Liver (tissue), 9 donors: Measurements from ENCODE around the gene TMPRSS13. TPM values are rescaled to one million over a fixed set of nuclear protein-coding genes. Genes with fewer than 3 reads are reported as not detected.

Experiments used
- DNase-seq: peaks from one replicate; pipeline ENCODE4 v3.0.0-alpha.2; 2017; ENCODE audit warnings: low spot score
- H3K27ac ChIP-seq, 2 donors: one replicate each; pipeline ENCODE4 v1.7.0; 2013; ENCODE audit warnings: inconsistent platforms in 2 of 2, low read length in 2 of 2, control low read depth in 1 of 2, low read depth in 1 of 2, mild to moderate bottlenecking in 1 of 2
- H3K27me3 ChIP-seq, 4 donors: one replicate each; pipeline versions ENCODE4 v1.6.1 to v1.7.0; 2013; ENCODE audit warnings: low read length in 3 of 4, inconsistent platforms in 1 of 4, mild to moderate bottlenecking in 1 of 4, moderate library complexity in 1 of 4; ENCODE audit not compliant: control insufficient read depth in 4 of 4, insufficient read depth in 4 of 4
- H3K36me3 ChIP-seq, 4 donors: one replicate each; pipeline versions ENCODE4 v1.6.1 to v1.7.0; 2013; ENCODE audit warnings: low read length in 3 of 4, mild to moderate bottlenecking in 3 of 4, low read depth in 1 of 4, moderate library complexity in 1 of 4; ENCODE audit not compliant: control insufficient read depth in 4 of 4, insufficient read depth in 3 of 4
- H3K4me1 ChIP-seq, 4 donors: one replicate each; pipeline versions ENCODE4 v1.6.1 to v1.7.0; 2013; ENCODE audit warnings: low read length in 3 of 4, mild to moderate bottlenecking in 3 of 4, moderate library complexity in 1 of 4; ENCODE audit not compliant: control insufficient read depth in 4 of 4, insufficient read depth in 4 of 4
- H3K4me3 ChIP-seq, 3 donors: one replicate each; pipeline versions ENCODE4 v1.6.1 to v1.7.0; 2013; ENCODE audit warnings: low read length in 3 of 3, control low read depth in 1 of 3, low read depth in 1 of 3, mild to moderate bottlenecking in 1 of 3
- H3K9ac ChIP-seq, 2 donors: one replicate each; pipeline ENCODE4 v1.7.0; 2013; ENCODE audit warnings: low read length in 2 of 2, mild to moderate bottlenecking in 2 of 2, moderate library complexity in 2 of 2, control low read depth in 1 of 2, low read depth in 1 of 2
- H3K9me3 ChIP-seq, 4 donors: one replicate each; pipeline versions ENCODE4 v1.6.1 to v1.7.0; 2013; ENCODE audit warnings: low read length in 3 of 4; ENCODE audit not compliant: control insufficient read depth in 4 of 4
- ATF3 ChIP-seq: IDR thresholded peaks from 2 replicates; pipeline ENCODE4 v1.6.1; 2016; ENCODE audit warnings: antibody characterized with exemption
- CTCF ChIP-seq: fragments of 150-350 bp; IDR thresholded peaks from 2 replicates; pipeline ENCODE4 v1.5.1; 2017; ENCODE audit warnings: improper control_type of control experiment, low read depth, low read length; ENCODE audit not compliant: missing input control
- EGR1 ChIP-seq, 2 donors: IDR thresholded peaks; 2 replicates each; pipeline ENCODE4 v1.6.1; 2016 to 2018; ENCODE audit warnings: antibody characterized with exemption in 2 of 2, low read depth in 2 of 2
- FOXA1 ChIP-seq: IDR thresholded peaks from 2 replicates; pipeline ENCODE4 v1.6.1; 2016; ENCODE audit warnings: antibody characterized with exemption
- FOXA2 ChIP-seq: IDR thresholded peaks from 2 replicates; pipeline ENCODE4 v1.6.1; 2016; ENCODE audit warnings: antibody characterized with exemption
- GABPA ChIP-seq, 2 donors: IDR thresholded peaks in 1 of 2; conservative IDR thresholded peaks in 1 of 2; 2 replicates each; pipeline ENCODE4 v1.6.1; 2016; ENCODE audit warnings: antibody characterized with exemption in 2 of 2, mild to moderate bottlenecking in 1 of 2, moderate library complexity in 1 of 2
- HNF4A ChIP-seq, 2 donors: conservative IDR thresholded peaks; 2 replicates each; pipeline ENCODE4 v1.6.1; 2016; ENCODE audit warnings: antibody characterized with exemption in 2 of 2, mild to moderate bottlenecking in 2 of 2
- HNF4G ChIP-seq: IDR thresholded peaks from 2 replicates; pipeline ENCODE4 v1.6.1; 2016; ENCODE audit warnings: antibody characterized with exemption
- JUND ChIP-seq, 2 donors: IDR thresholded peaks; 2 replicates each; pipeline ENCODE4 v1.6.1; 2016; ENCODE audit warnings: antibody characterized with exemption in 2 of 2
- MAX ChIP-seq: IDR thresholded peaks from 2 replicates; pipeline ENCODE4 v1.6.1; 2016; ENCODE audit warnings: antibody characterized with exemption
- NR2F2 ChIP-seq: IDR thresholded peaks from 2 replicates; pipeline ENCODE4 v1.6.1; 2016; ENCODE audit warnings: antibody characterized with exemption
- RAD21 ChIP-seq, 2 donors: IDR thresholded peaks; 2 replicates each; pipeline ENCODE4 v1.6.1; 2016; ENCODE audit warnings: antibody characterized with exemption in 2 of 2, mild to moderate bottlenecking in 2 of 2
- REST ChIP-seq: IDR thresholded peaks from 2 replicates; pipeline ENCODE4 v1.6.1; 2016; ENCODE audit warnings: antibody characterized with exemption, mild to moderate bottlenecking
- RXRA ChIP-seq, 2 donors: IDR thresholded peaks; 2 replicates each; pipeline ENCODE4 v1.6.1; 2017 to 2018; ENCODE audit warnings: antibody characterized with exemption in 2 of 2, mild to moderate bottlenecking in 1 of 2
- TAF1 ChIP-seq: conservative IDR thresholded peaks from 2 replicates; pipeline ENCODE4 v1.6.1; 2016; ENCODE audit warnings: antibody characterized with exemption, mild to moderate bottlenecking
- YY1 ChIP-seq: IDR thresholded peaks from 2 replicates; pipeline ENCODE4 v1.6.1; 2016; ENCODE audit warnings: antibody characterized with exemption, mild to moderate bottlenecking
- ZBTB33 ChIP-seq: IDR thresholded peaks from 2 replicates; pipeline ENCODE4 v1.6.1; 2016; ENCODE audit warnings: antibody characterized with exemption
- WGBS: extraction: QIAGEN DNeasy Blood & Tissue Kit; methylation state at CpG from one replicate; pipeline ENCODE4 v1.1.7; 2013; 5-methylcytosine and 5-hydroxymethylcytosine counted together
- polyA plus RNA-seq, 2 donors: library from polyadenylated mRNA; stranded (reverse) in 1 of 2; unstranded in 1 of 2; fragments of 200-250 nt in 1 of 2; fragments of >200 nt in 1 of 2; fragmentation: Nextera tagmentation in 1 of 2; extraction: Ambion mirVana in 1 of 2; gene quantifications; one replicate each; pipeline versions ENCODE4 v1.2.1 to v1.2.3, GENCODE V29; 2013 to 2015
- total RNA-seq, 2 donors: library from RNA; depleted of rRNA; stranded (reverse); fragments of >200 nt; gene quantifications; one replicate each; pipeline ENCODE4 v1.2.3, GENCODE V29; 2014
- donor health status: healthy.
- donor health status: healthy.
- donor health status: healthy.
- donor health status: healthy.
- donor health status: healthy.

The TMPRSS13 gene
- total and polyA plus RNA-seq, 4 donors: 0.11 to 0.93 (median 0.24) TPM

GRCh38 chr11:117962826-117963225 lies 33.6 kb upstream of the TMPRSS13 start:
- Histone ChIP-seq H3K4me1 (no peaks in the 10 kb centered on the region), H3K27me3 (no peaks in the 10 kb centered on the region), H3K4me3 (no peak overlapping the region), H3K9me3 (no peaks in the 10 kb centered on the region), H3K27ac (no peak overlapping the region), H3K36me3 (no peaks in the 10 kb centered on the region), H3K9ac (no peak overlapping the region)
- TF ChIP-seq ZBTB33 (no peak), YY1 (no peak), RAD21 (IDR thresholded peaks at IDR 0.05) (no peak), TAF1 (no peak), MAX (no peak), ATF3 (no peak), RXRA (IDR thresholded peaks at IDR 0.05) (no peak), GABPA (IDR thresholded peaks at IDR 0.05 in 1 of 2, conservative IDR thresholded peaks at IDR 0.05 in 1 of 2) (no peak), REST (no peak)
- WGBS: 89% methylated on average over 3 of the region's 3 CpGs
- DNase-seq: no peak

- Histone ChIP-seq H3K27me3 (no peaks in the 10 kb centered on the region), H3K4me1 (no peaks in the 10 kb centered on the region), H3K4me3 (no peak overlapping the region), H3K36me3 (no peaks in the 10 kb centered on the region), H3K9me3 (peaks cover 0 to 8% (median 0%) of the 10 kb centered on the region in 4 donors), H3K27ac (no peak overlapping the region), H3K9ac (no peak overlapping the region)
- 85% methylated on average over 10 of the region's 10 CpGs for WGBS
- DNase-seq: no peak
- TF ChIP-seq FOXA1 (no peak), HNF4A (conservative IDR thresholded peaks at IDR 0.05) (no peak), HNF4G (no peak), CTCF (no peak), TAF1 (no peak), FOXA2 (no peak), RXRA (IDR thresholded peaks at IDR 0.05) (no peak), RAD21 (IDR thresholded peaks at IDR 0.05) (no peak), REST (no peak), JUND (IDR thresholded peaks at IDR 0.05) (no peak), NR2F2 (no peak), ATF3 (no peak), ZBTB33 (no peak), EGR1 (IDR thresholded peaks at IDR 0.05; ENCODE audit: low read depth in 2 of 2) (no peak), YY1 (no peak), MAX (no peak), GABPA (IDR thresholded peaks at IDR 0.05 in 1 of 2, conservative IDR thresholded peaks at IDR 0.05 in 1 of 2) (no peak)
These were observed 32.7 kb upstream of the TMPRSS13 start for GRCh38 chr11:117961896-117962295.
